ENCODE data around the gene OBSCN. TPM values are rescaled to one million over a fixed set of nuclear protein-coding genes. Genes with fewer than 3 reads are reported as not detected.

OBSCN gene
- total and polyA plus RNA-seq, 7 experiments from 2014 or later, result 1.3 to 132 (median 76.4) TPM

DNA sequence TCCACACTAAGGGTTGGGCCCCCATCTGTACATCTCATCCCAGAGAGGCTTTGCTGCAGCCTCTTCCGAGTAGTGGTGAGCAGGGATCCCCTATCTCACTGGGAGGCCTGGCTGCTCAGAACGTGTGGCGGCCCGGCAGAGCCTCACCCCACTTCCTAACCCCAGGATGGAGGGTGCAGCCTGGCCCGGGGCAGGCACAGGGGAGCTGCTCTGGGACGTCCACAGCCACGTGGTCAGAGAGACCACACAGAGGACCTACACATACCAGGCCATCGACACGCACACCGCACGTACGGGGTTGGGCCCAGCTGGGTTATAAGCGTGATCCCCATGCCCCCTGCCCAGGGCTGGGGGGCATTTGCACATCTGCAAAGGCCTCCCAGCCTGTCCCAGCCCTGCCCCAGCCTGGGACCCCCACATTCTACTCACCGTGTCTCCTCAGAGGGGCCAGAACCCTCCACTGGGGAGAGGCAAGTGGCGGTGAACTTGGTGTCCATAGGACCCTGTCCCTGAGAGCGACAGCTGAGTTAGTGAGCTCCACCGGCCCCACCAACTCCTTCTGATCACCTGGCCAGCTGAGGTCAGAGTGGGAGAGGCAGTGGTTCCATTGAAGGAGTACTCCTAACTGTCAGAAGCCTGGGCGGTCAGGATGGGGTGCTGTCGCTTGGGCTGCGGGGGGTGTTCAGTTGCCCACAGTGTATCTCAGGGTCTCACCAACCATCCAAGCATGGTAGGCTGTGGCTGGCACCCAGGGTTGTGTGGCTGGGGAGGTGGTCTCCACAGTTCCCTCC, 157.6 kb downstream of the OBSCN start:
- H3K4me3 ChIP-seq (ENCODE audit: low read length), result no peak overlapping the region
- Mint-ChIP-seq H3K36me3 (no peaks in the 10 kb centered on the region), H3K9me3 (no peaks in the 10 kb centered on the region), H3K27ac (no peak overlapping the region), H3K4me1 (peaks cover 0 to 2% (median 0%) of the 10 kb centered on the region in 7 donors), H3K27me3 (no peaks in the 10 kb centered on the region), H3K4me3 (no peak overlapping the region)
- no peak for DNase-seq
- no peaks in the 10 kb centered on the region for H3K36me3 ChIP-seq (ENCODE audit: control insufficient read depth in 2 of 3, insufficient read depth in 3 of 3, low read length in 3 of 3)
- H3K27me3 ChIP-seq (ENCODE audit: control insufficient read depth in 2 of 2, insufficient read depth in 2 of 2, low read length in 2 of 2), result no peaks in the 10 kb centered on the region
- ATAC-seq, result no peak
- CTCF ChIA-PET, result no interaction called here
- no peak overlapping the region for H3K27ac ChIP-seq (ENCODE audit: low read depth, low read length)
- no peaks in the 10 kb centered on the region for H3K4me1 ChIP-seq (ENCODE audit: control insufficient read depth in 2 of 2, insufficient read depth in 2 of 2, low read length in 2 of 2)
- POLR2A ChIA-PET, result no interaction called here
- intact Hi-C loops (cut with micrococcal nuclease), result no loop called here
- H3K9me3 ChIP-seq (ENCODE audit: control insufficient read depth in 2 of 3, low read length in 3 of 3), result no peaks in the 10 kb centered on the region

DNA sequence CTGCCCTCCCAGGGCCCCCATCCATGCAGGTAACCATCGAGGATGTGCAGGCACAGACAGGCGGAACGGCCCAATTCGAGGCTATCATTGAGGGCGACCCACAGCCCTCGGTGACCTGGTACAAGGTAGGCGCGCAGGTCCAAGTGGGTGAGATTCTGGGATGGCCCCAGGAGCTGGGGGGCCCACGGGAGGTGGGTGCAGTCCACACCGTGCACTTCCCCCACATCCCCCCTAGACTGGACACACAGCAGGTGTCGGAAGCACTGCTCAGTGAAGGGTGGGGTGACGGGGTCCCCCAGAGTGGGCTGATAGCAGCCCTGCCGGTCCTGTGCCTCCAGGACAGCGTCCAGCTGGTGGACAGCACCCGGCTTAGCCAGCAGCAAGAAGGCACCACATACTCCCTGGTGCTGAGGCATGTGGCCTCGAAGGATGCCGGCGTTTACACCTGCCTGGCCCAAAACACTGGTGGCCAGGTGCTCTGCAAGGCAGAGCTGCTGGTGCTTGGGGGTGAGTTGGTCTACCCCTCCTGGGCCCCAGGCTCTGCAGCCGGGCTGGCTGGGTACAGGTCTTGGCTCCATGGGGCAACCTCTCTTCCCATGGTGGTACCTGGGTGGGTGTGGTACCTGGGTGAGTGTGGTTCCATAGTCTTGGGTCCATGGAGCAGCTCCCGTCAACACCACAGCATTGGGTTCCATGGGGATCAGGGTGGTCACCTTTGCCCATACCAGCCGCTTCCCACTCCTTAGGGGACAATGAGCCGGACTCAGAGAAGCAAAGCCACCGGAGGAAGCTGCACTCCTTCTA, 158.4 kb downstream of the OBSCN start:
- Mint-ChIP-seq H3K4me1 (peaks cover 0 to 2% (median 0%) of the 10 kb centered on the region in 7 donors), H3K4me3 (no peak overlapping the region), H3K36me3 (no peaks in the 10 kb centered on the region), H3K27me3 (no peaks in the 10 kb centered on the region), H3K27ac (no peak overlapping the region), H3K9me3 (no peaks in the 10 kb centered on the region)
- Histone ChIP-seq H3K4me1 (ENCODE audit: control insufficient read depth in 2 of 2, insufficient read depth in 2 of 2, low read length in 2 of 2) (no peaks in the 10 kb centered on the region), H3K9me3 (ENCODE audit: control insufficient read depth in 2 of 3, low read length in 3 of 3) (no peaks in the 10 kb centered on the region), H3K27me3 (ENCODE audit: control insufficient read depth in 2 of 2, insufficient read depth in 2 of 2, low read length in 2 of 2) (no peaks in the 10 kb centered on the region), H3K27ac (ENCODE audit: low read depth, low read length) (no peak overlapping the region), H3K4me3 (ENCODE audit: low read length) (no peak overlapping the region), H3K36me3 (ENCODE audit: control insufficient read depth in 2 of 3, insufficient read depth in 3 of 3, low read length in 3 of 3) (no peaks in the 10 kb centered on the region)
- CTCF ChIA-PET, result no interaction called here
- ATAC-seq (no peak), DNase-seq (no peak)
- POLR2A ChIA-PET, result no interaction called here
- intact Hi-C loops (cut with micrococcal nuclease), result no loop called here

DNA sequence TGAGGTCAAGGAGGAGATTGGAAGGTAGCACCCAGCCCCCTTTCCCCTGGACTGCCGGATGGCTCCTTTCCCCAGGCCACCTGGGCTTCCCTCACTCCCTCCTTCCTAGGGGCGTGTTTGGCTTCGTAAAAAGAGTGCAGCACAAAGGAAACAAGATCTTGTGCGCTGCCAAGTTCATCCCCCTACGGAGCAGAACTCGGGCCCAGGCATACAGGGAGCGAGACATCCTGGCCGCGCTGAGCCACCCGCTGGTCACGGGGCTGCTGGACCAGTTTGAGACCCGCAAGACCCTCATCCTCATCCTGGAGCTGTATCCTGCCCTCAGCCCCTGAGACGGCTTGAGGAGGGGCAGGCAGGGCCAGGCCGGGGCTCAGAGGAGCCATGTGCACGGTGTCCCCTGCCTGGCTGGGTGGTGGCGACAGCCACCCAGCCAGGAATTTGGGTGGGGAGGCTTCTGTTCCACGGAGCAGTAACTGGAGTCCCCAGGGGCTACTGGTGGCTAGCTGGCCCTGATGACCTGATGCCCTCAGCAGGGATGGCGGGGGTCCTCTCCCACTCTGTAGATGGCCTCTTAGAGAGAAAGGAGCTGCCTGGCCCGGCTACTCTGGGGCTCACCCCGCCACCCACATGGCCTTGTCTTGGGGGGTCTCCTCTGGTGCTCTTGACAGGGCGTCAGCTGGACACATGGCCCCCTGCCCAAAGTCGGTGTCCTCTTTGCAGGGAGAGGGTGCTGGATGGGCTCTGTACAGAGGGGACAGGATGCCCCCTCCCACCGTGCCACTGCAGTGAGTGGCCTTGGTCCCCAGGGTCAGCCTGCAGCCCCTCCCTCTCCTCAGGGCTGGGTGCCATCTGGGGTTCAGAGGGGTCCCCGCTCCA, 159.3 kb downstream of the OBSCN start:
- Histone ChIP-seq H3K4me1 (ENCODE audit: control insufficient read depth in 2 of 2, insufficient read depth in 2 of 2, low read length in 2 of 2) (no peaks in the 10 kb centered on the region), H3K4me3 (ENCODE audit: low read length) (no peak overlapping the region), H3K9me3 (ENCODE audit: control insufficient read depth in 2 of 3, low read length in 3 of 3) (no peaks in the 10 kb centered on the region), H3K36me3 (ENCODE audit: control insufficient read depth in 2 of 3, insufficient read depth in 3 of 3, low read length in 3 of 3) (no peaks in the 10 kb centered on the region), H3K27ac (ENCODE audit: low read depth, low read length) (no peak overlapping the region), H3K27me3 (ENCODE audit: control insufficient read depth in 2 of 2, insufficient read depth in 2 of 2, low read length in 2 of 2) (no peaks in the 10 kb centered on the region)
- Mint-ChIP-seq H3K4me1 (peaks cover 0 to 2% (median 0%) of the 10 kb centered on the region in 7 donors), H3K9me3 (no peaks in the 10 kb centered on the region), H3K4me3 (no peak overlapping the region), H3K27me3 (no peaks in the 10 kb centered on the region), H3K27ac (no peak overlapping the region), H3K36me3 (no peaks in the 10 kb centered on the region)
- intact Hi-C loops (cut with micrococcal nuclease), result no loop called here
- POLR2A ChIA-PET, result no interaction called here
- ATAC-seq (no peak), DNase-seq (no peak)
- CTCF ChIA-PET, result no interaction called here

DNA sequence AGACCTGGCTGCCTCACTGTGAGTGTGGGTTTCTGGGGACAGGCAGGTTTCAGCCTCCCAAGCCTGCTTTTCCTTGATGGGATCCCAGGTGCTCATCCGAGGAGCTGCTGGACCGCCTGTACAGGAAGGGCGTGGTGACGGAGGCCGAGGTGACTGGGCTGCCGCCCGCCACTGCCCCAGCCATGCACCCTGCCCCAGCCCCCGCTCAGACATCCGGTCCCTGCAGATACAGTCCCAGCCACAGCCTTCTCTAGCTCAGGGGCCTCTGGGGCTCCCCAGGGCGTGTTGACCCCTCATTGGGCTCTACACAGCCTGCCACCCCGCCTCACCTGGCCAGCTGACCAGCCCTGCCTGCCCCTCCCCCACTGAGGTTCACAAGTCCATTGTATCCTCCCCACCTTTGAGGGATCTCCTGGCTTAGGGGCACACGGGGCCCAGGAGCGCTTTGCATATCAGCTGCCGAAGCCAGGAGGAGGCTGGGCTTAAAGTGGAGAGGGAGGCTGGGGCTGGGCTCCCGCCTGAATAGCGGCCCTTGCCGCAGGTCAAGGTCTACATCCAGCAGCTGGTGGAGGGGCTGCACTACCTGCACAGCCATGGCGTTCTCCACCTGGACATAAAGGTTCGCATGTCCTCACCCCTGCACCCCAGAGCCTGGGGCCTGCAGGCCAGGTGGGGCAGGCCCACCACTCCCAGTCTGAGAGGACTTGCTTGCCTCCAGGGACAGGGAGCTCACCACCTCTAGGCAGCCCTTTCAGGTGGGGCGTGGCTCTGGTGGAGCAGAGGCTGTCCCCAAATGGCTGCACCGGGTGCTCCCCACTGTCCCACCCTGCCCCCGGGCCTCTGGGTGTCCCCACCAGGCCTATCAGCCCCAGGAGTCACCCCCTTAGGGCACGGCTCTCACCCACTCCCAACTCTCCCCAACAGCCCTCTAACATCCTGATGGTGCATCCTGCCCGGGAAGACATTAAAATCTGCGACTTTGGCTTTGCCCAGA, 160.3 kb downstream of the OBSCN start:
- POLR2A ChIA-PET, result no interaction called here
- Histone ChIP-seq H3K9me3 (ENCODE audit: control insufficient read depth in 2 of 3, low read length in 3 of 3) (no peaks in the 10 kb centered on the region), H3K27me3 (ENCODE audit: control insufficient read depth in 2 of 2, insufficient read depth in 2 of 2, low read length in 2 of 2) (no peaks in the 10 kb centered on the region), H3K4me1 (ENCODE audit: control insufficient read depth in 2 of 2, insufficient read depth in 2 of 2, low read length in 2 of 2) (no peaks in the 10 kb centered on the region), H3K27ac (ENCODE audit: low read depth, low read length) (no peak overlapping the region), H3K36me3 (ENCODE audit: control insufficient read depth in 2 of 3, insufficient read depth in 3 of 3, low read length in 3 of 3) (no peaks in the 10 kb centered on the region), H3K4me3 (ENCODE audit: low read length) (no peak overlapping the region)
- intact Hi-C loops (cut with micrococcal nuclease), result no loop called here
- Mint-ChIP-seq H3K4me3 (no peak overlapping the region), H3K4me1 (peaks cover 0 to 2% (median 0%) of the 10 kb centered on the region in 7 donors), H3K27ac (no peak overlapping the region), H3K27me3 (no peaks in the 10 kb centered on the region), H3K36me3 (no peaks in the 10 kb centered on the region), H3K9me3 (no peaks in the 10 kb centered on the region)
- no peak for DNase-seq
- ATAC-seq, result no peak
- CTCF ChIA-PET, result no interaction called here

DNA sequence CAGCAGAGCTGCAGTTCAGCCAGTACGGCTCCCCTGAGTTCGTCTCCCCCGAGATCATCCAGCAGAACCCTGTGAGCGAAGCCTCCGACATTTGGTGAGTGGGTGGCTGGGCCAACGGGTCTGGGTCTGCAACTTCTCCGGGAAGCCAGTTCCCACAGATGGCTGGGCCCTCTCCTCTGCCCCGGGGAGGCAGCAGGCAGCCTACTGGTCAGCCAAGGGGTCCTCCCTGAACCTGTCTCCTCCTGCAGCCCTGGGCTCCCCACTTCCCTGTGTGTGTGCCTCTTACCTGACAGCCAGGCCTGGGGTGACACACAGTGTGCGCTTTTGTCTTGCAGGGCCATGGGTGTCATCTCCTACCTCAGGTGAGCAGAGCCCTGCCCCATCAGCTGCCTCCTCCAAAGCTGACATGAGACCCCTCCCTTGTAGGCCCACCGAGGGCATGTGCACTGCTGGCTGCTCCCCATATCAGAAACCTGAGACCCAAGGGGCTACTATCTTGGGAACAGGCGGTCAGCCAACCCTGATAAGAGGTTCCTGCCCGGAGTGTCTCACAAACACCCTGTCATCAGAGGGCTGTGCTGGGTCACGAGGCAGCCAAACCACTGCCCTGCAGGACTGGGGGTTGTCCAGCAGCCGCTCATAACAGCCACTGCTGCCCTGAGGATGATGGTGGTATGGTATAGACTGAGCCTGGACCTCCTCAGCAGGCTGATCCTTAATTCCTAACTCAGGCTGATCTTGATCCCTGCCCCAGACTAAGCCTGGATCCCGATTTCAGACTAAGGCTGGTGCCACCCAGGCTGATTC, 161.2 kb downstream of the OBSCN start:
- Histone ChIP-seq H3K36me3 (ENCODE audit: control insufficient read depth in 2 of 3, insufficient read depth in 3 of 3, low read length in 3 of 3) (no peaks in the 10 kb centered on the region), H3K27ac (ENCODE audit: low read depth, low read length) (no peak overlapping the region), H3K4me3 (ENCODE audit: low read length) (no peak overlapping the region), H3K27me3 (ENCODE audit: control insufficient read depth in 2 of 2, insufficient read depth in 2 of 2, low read length in 2 of 2) (no peaks in the 10 kb centered on the region), H3K9me3 (ENCODE audit: control insufficient read depth in 2 of 3, low read length in 3 of 3) (no peaks in the 10 kb centered on the region), H3K4me1 (ENCODE audit: control insufficient read depth in 2 of 2, insufficient read depth in 2 of 2, low read length in 2 of 2) (no peaks in the 10 kb centered on the region)
- no peak for DNase-seq
- H3K9me3 Mint-ChIP-seq, result no peaks in the 10 kb centered on the region
- peaks cover 0 to 2% (median 0%) of the 10 kb centered on the region in 7 donors for H3K4me1 Mint-ChIP-seq
- intact Hi-C loops (cut with micrococcal nuclease), result no loop called here
- H3K36me3 Mint-ChIP-seq, result no peaks in the 10 kb centered on the region
- ChIA-PET CTCF (no interaction called here), POLR2A (no interaction called here)
- ATAC-seq, result no peak
- H3K27me3 Mint-ChIP-seq, result no peaks in the 10 kb centered on the region
- H3K27ac Mint-ChIP-seq, result no peak overlapping the region
- no peak overlapping the region for H3K4me3 Mint-ChIP-seq

Data from naive thymus-derived CD4-positive, alpha-beta T cell (primary cell).